Measurements from ENCODE around the gene RIMKLB.
"Not testable (repeated sequence)": the region's sequence is repeated elsewhere in the genome, so short reads cannot be mapped to it uniquely, and the experiment has no call there.

Gene RIMKLB

GRCh38 chr12:8801213-8801612 is 103.4 kb downstream of the RIMKLB start:
- DNase-seq = not testable (repeated sequence)

GRCh38 chr12:8804833-8805232 is 107.0 kb downstream of the RIMKLB start:
- DNase-seq; in situ Hi-C loops (cut with HindIII; ENCODE audit: low pct_ligation_motif_present, low pct_unique_long_range_greater_than_20kb, low sequenced_read_pairs): not testable (repeated sequence)

More at GRCh38 chr12:8801213-8801612, 103.4 kb downstream of the RIMKLB start:
- in situ Hi-C loops (cut with HindIII; ENCODE audit: low pct_ligation_motif_present, low pct_unique_long_range_greater_than_20kb, low sequenced_read_pairs) = not testable (repeated sequence)

- in situ Hi-C loops (cut with HindIII; ENCODE audit: low pct_ligation_motif_present, low pct_unique_long_range_greater_than_20kb, low sequenced_read_pairs); DNase-seq: not testable (repeated sequence)
Measured at GRCh38 chr12:8805487-8805886, 107.7 kb downstream of the RIMKLB start.

- in situ Hi-C loops (cut with HindIII; ENCODE audit: low pct_ligation_motif_present, low pct_unique_long_range_greater_than_20kb, low sequenced_read_pairs); DNase-seq: not testable (repeated sequence)
Measured at GRCh38 chr12:8807084-8807483, 109.3 kb downstream of the RIMKLB start.

- in situ Hi-C loops (cut with HindIII; ENCODE audit: low pct_ligation_motif_present, low pct_unique_long_range_greater_than_20kb, low sequenced_read_pairs); DNase-seq: not testable (repeated sequence)
Measured at GRCh38 chr12:8810112-8810511, 112.3 kb downstream of the RIMKLB start.

- in situ Hi-C loops (cut with HindIII; ENCODE audit: low pct_ligation_motif_present, low pct_unique_long_range_greater_than_20kb, low sequenced_read_pairs) = no loop called here
- DNase-seq = no peak
Measured at GRCh38 chr12:8813572-8814357, 116.0 kb downstream of the RIMKLB start.

- DNase-seq = no peak
- in situ Hi-C loops (cut with HindIII; ENCODE audit: low pct_ligation_motif_present, low pct_unique_long_range_greater_than_20kb, low sequenced_read_pairs) = no loop called here
Measured at GRCh38 chr12:8816448-8817050, 118.8 kb downstream of the RIMKLB start.

- no peak for DNase-seq
- in situ Hi-C loops (cut with HindIII; ENCODE audit: low pct_ligation_motif_present, low pct_unique_long_range_greater_than_20kb, low sequenced_read_pairs) = no loop called here
Measured at GRCh38 chr12:8817856-8818255, 120.1 kb downstream of the RIMKLB start.

- in situ Hi-C loops (cut with HindIII; ENCODE audit: low pct_ligation_motif_present, low pct_unique_long_range_greater_than_20kb, low sequenced_read_pairs) = no loop called here
- no peak for DNase-seq
Measured at GRCh38 chr12:8818526-8818925, 120.7 kb downstream of the RIMKLB start.

- in situ Hi-C loops (cut with HindIII; ENCODE audit: low pct_ligation_motif_present, low pct_unique_long_range_greater_than_20kb, low sequenced_read_pairs) = no loop called here
- no peak for DNase-seq
Measured at GRCh38 chr12:8819666-8819980, 121.8 kb downstream of the RIMKLB start.

GRCh38 chr12:8820676-8821407 is 123.1 kb downstream of the RIMKLB start:
- in situ Hi-C loops (cut with HindIII; ENCODE audit: low pct_ligation_motif_present, low pct_unique_long_range_greater_than_20kb, low sequenced_read_pairs); DNase-seq: not testable (repeated sequence)

- in situ Hi-C loops (cut with HindIII; ENCODE audit: low pct_ligation_motif_present, low pct_unique_long_range_greater_than_20kb, low sequenced_read_pairs) = no loop called here
- DNase-seq = no peak
Measured at GRCh38 chr12:8821591-8821990, 123.8 kb downstream of the RIMKLB start.

- in situ Hi-C loops (cut with HindIII; ENCODE audit: low pct_ligation_motif_present, low pct_unique_long_range_greater_than_20kb, low sequenced_read_pairs) = no loop called here
Measured at GRCh38 chr12:8822298-8822697, 124.5 kb downstream of the RIMKLB start, which contains the start of gene A2ML1. Gene A2ML1, plus strand, starts transcription at chr12:8822621. Its CDS starts 31 bp downstream, at chr12:8822652.

GRCh38 chr12:8823565-8824300 is 125.9 kb downstream of the RIMKLB start:
- DNase-seq = peak; percentile 31
- in situ Hi-C loops (cut with HindIII; ENCODE audit: low pct_ligation_motif_present, low pct_unique_long_range_greater_than_20kb, low sequenced_read_pairs) = no loop called here

More at GRCh38 chr12:8822298-8822697, 124.5 kb downstream of the RIMKLB start, which contains the start of gene A2ML1:
- DNase-seq = no peak

- no peak for DNase-seq
- in situ Hi-C loops (cut with HindIII; ENCODE audit: low pct_ligation_motif_present, low pct_unique_long_range_greater_than_20kb, low sequenced_read_pairs) = no loop called here
Measured at GRCh38 chr12:8827551-8828256, 129.9 kb downstream of the RIMKLB start.

- no peak for DNase-seq
- in situ Hi-C loops (cut with HindIII; ENCODE audit: low pct_ligation_motif_present, low pct_unique_long_range_greater_than_20kb, low sequenced_read_pairs) = no loop called here
Measured at GRCh38 chr12:8828257-8829124, 130.7 kb downstream of the RIMKLB start.

- no peak for DNase-seq
- in situ Hi-C loops (cut with HindIII; ENCODE audit: low pct_ligation_motif_present, low pct_unique_long_range_greater_than_20kb, low sequenced_read_pairs) = no loop called here
Measured at GRCh38 chr12:8829125-8829518, 131.3 kb downstream of the RIMKLB start.
